PC-9 (cell line): ENCODE results near the gene C1orf226. TPM values are rescaled to one million over a fixed set of nuclear protein-coding genes. Genes with fewer than 3 reads are reported as not detected.

Experiments used
- BruUV-seq: library from RNA; stranded (reverse); fragments of 400-500 nt; replicated peaks from 2 replicates; lab custom pipeline; 2021; lab: Mats Ljungman, UMichigan
- CTCF ChIA-PET: fragments of 300-600 bp; sonication (Branson Sonifier 250); formaldehyde crosslinking; loops from one replicate; lab custom pipeline; 2022; ENCODE audit warnings: antibody characterized with exemption; lab: Charles Lee
- POLR2A ChIA-PET: fragments of 300-600 bp; sonication (Branson Sonifier 250); formaldehyde crosslinking; loops from one replicate; lab custom pipeline; 2022; ENCODE audit warnings: antibody characterized with exemption; ENCODE audit not compliant: unreplicated experiment; lab: Charles Lee
- DNase-seq, 2 experiments: peaks; one replicate each; pipeline versions ENCODE4 v3.0.0 to v3.0.0-alpha.2; 2015 to 2022; ENCODE audit warnings: mixed read lengths in 1 of 2
- H2AFZ ChIP-seq: fragments of 200-600 bp; sonication (generic); 2 replicates; pipeline ENCODE4 v1.8.1; 2017; ENCODE audit warnings: antibody characterized with exemption
- H3F3A ChIP-seq: fragments of 200-600 bp; sonication (generic); 2 replicates; pipeline ENCODE4 v1.8.1; 2017; ENCODE audit warnings: antibody characterized with exemption, mild to moderate bottlenecking, low read depth; ENCODE audit not compliant: insufficient read depth
- H3K27ac ChIP-seq: fragments of 200-600 bp; sonication (generic); 2 replicates; pipeline ENCODE4 v1.6.1; 2016; ENCODE audit warnings: mixed run types
- H3K27me3 ChIP-seq: fragments of 200-600 bp; sonication (generic); 2 replicates; pipeline ENCODE4 v1.6.1; 2016; ENCODE audit warnings: low read depth, mixed run types; ENCODE audit not compliant: insufficient read depth
- H3K36me3 ChIP-seq: fragments of 200-600 bp; sonication (generic); 2 replicates; pipeline ENCODE4 v1.6.1; 2016; ENCODE audit warnings: low read depth, mixed run types
- H3K4me1 ChIP-seq: fragments of 200-600 bp; sonication (generic); replicated peaks from 2 replicates; pipeline ENCODE4 v1.6.1; 2016; ENCODE audit warnings: mixed run types; ENCODE audit not compliant: insufficient read depth
- H3K4me2 ChIP-seq: fragments of 200-600 bp; sonication (generic); 2 replicates; pipeline ENCODE4 v1.6.1; 2017; ENCODE audit warnings: mixed run types
- H3K4me3 ChIP-seq: fragments of 200-600 bp; sonication (generic); 2 replicates; pipeline ENCODE4 v1.6.1; 2016; ENCODE audit warnings: mixed run types
- H3K79me2 ChIP-seq: fragments of 200-600 bp; sonication (generic); 2 replicates; pipeline ENCODE4 v1.6.1; 2017; ENCODE audit warnings: low read depth, mixed run types
- H3K9me2 ChIP-seq: fragments of 200-600 bp; sonication (generic); 2 replicates; pipeline ENCODE4 v1.8.1; 2017; ENCODE audit warnings: mild to moderate bottlenecking; ENCODE audit not compliant: insufficient read depth
- H3K9me3 ChIP-seq: fragments of 200-600 bp; sonication (generic); 2 replicates; pipeline ENCODE4 v1.8.1; 2016; ENCODE audit warnings: low read depth; ENCODE audit not compliant: insufficient read depth
- H4K20me1 ChIP-seq: fragments of 200-600 bp; sonication (generic); 2 replicates; pipeline ENCODE4 v1.8.1; 2017; ENCODE audit not compliant: insufficient read depth
- CTCF ChIP-seq: fragments of 200-600 bp; sonication (generic); conservative IDR thresholded peaks from 2 replicates; pipeline ENCODE4 v1.6.1; 2017; ENCODE audit warnings: mixed run types, antibody characterized with exemption, mild to moderate bottlenecking, moderate library complexity
- EZH2 ChIP-seq: fragments of 200-600 bp; sonication (generic); IDR thresholded peaks from 2 replicates; pipeline ENCODE4 v1.8.0; 2017; ENCODE audit warnings: antibody characterized with exemption, low read depth
- intact Hi-C: fragments of 100-400 bp; cut with micrococcal nuclease; formaldehyde crosslinking; loops from one replicate; pipeline ENCODE4 v1.10.0; 2022; ENCODE audit not compliant: unreplicated experiment
- total RNA-seq: library from RNA; stranded (reverse); gene quantifications from 2 replicates; pipeline ENCODE4 v1.2.3, GENCODE V29; 2021

C1orf226 gene
- total RNA-seq, 1 experiment from 2014 or later: 10.5 TPM

- H3K4me1 ChIP-seq: peaks cover 1% of the 10 kb centered on the region; the same call in 1 of the 2 replicates
- H3K79me2 ChIP-seq: no peaks in the 10 kb centered on the region
- no peak overlapping the region for H3K27ac ChIP-seq
- H3K9me3 ChIP-seq: no peaks in the 10 kb centered on the region
- TF ChIP-seq EZH2: no peak
- TF ChIP-seq CTCF: no peak
- no peaks in the 10 kb centered on the region for H3K9me2 ChIP-seq
- H4K20me1 ChIP-seq: no peaks in the 10 kb centered on the region
- DNase-seq: no peak
- no TSS peak for BruUV-seq
- intact Hi-C loops: no loop called here
- ChIA-PET CTCF (no interaction called here), POLR2A (no interaction called here)
- H3K4me2 ChIP-seq: no peak overlapping the region
- H3K36me3 ChIP-seq: no peaks in the 10 kb centered on the region; the same call in 1 of the 2 replicates
- H3K27me3 ChIP-seq: no peaks in the 10 kb centered on the region
- H3K4me3 ChIP-seq: no peak overlapping the region
- no peaks in the 10 kb centered on the region for H3F3A ChIP-seq
- H2AFZ ChIP-seq: no peak overlapping the region
Measured at GRCh38 chr1:162366671-162367070, 14.9 kb upstream of the C1orf226 start.

GRCh38 chr1:162367073-162367472 is 14.5 kb upstream of the C1orf226 start:
- no peaks in the 10 kb centered on the region for H3K27me3 ChIP-seq
- no peak overlapping the region for H3K27ac ChIP-seq
- H3K4me3 ChIP-seq: no peak overlapping the region
- CTCF ChIA-PET: no interaction called here
- intact Hi-C loops: no loop called here
- H3K4me1 ChIP-seq: peaks cover 5% of the 10 kb centered on the region; the same call in 1 of the 2 replicates
- no peaks in the 10 kb centered on the region for H3K79me2 ChIP-seq
- BruUV-seq: no TSS peak
- TF ChIP-seq EZH2 (no peak), CTCF (no peak)
- no peaks in the 10 kb centered on the region for H3K9me3 ChIP-seq
- no peaks in the 10 kb centered on the region for H3F3A ChIP-seq
- no peak overlapping the region for H3K4me2 ChIP-seq
- no peaks in the 10 kb centered on the region for H3K9me2 ChIP-seq
- no peaks in the 10 kb centered on the region; the same call in 1 of the 2 replicates for H3K36me3 ChIP-seq
- POLR2A ChIA-PET: no interaction called here
- no peak for DNase-seq
- no peak overlapping the region for H2AFZ ChIP-seq
- H4K20me1 ChIP-seq: no peaks in the 10 kb centered on the region

GRCh38 chr1:162367772-162368171 is 13.8 kb upstream of the C1orf226 start:
- H3K4me2 ChIP-seq: no peak overlapping the region
- CTCF ChIA-PET: interaction anchor here (0.7 kb wide), 1 partner anchor 331 kb away, joined by 3 read pairs; no protein-coding TSS in a partner anchor

More at GRCh38 chr1:162367772-162368171, 13.8 kb upstream of the C1orf226 start:
- intact Hi-C loops: no loop called here
- Histone ChIP-seq H3F3A (peaks cover under 1% of the 10 kb centered on the region; the same call in 1 of the 2 replicates), H3K9me2 (no peaks in the 10 kb centered on the region), H3K27ac (no peak overlapping the region), H3K36me3 (no peaks in the 10 kb centered on the region; the same call in 1 of the 2 replicates), H3K27me3 (no peaks in the 10 kb centered on the region), H3K9me3 (no peaks in the 10 kb centered on the region), H3K4me1 (peaks cover 12% of the 10 kb centered on the region; the same call in 1 of the 2 replicates), H3K4me3 (no peak overlapping the region), H2AFZ (no peak overlapping the region), H3K79me2 (no peaks in the 10 kb centered on the region), H4K20me1 (no peaks in the 10 kb centered on the region)
- no peak for DNase-seq
- POLR2A ChIA-PET: no interaction called here
- no TSS peak for BruUV-seq
- TF ChIP-seq CTCF: no peak
- TF ChIP-seq EZH2: no peak
